Mesothelial cell of epicardium (in vitro differentiated cells): ENCODE data around the gene TACC3. TPM values are rescaled to one million over a fixed set of nuclear protein-coding genes. Genes with fewer than 3 reads are reported as not detected.

Source experiments
- DNase-seq, 2 experiments: peaks; one replicate each; pipeline ENCODE4 v3.0.0; 2021; ENCODE audit warnings: low spot score in 2 of 2; ENCODE audit not compliant: unreplicated experiment in 2 of 2
- H3K27ac Mint-ChIP-seq: 2 replicates; pipeline ENCODE4 v1.8.0; 2021; ENCODE audit warnings: mixed read lengths
- H3K27me3 Mint-ChIP-seq: 2 replicates; pipeline ENCODE4 v1.8.0; 2021; ENCODE audit warnings: low read depth, mixed read lengths
- H3K36me3 Mint-ChIP-seq: 2 replicates; pipeline ENCODE4 v1.8.0; 2021; ENCODE audit warnings: mixed read lengths
- H3K4me1 Mint-ChIP-seq: 2 replicates; pipeline ENCODE4 v1.8.0; 2021; ENCODE audit warnings: mixed read lengths
- H3K4me3 Mint-ChIP-seq: 2 replicates; pipeline ENCODE4 v1.8.0; 2021; ENCODE audit warnings: mild to moderate bottlenecking, moderate library complexity, mixed read lengths
- H3K9me3 Mint-ChIP-seq: 2 replicates; pipeline ENCODE4 v1.8.0; 2021; ENCODE audit warnings: mixed read lengths
- CTCF ChIP-seq: fragments of 200-600 bp; sonication (generic); IDR thresholded peaks from one replicate; pipeline ENCODE4 v1.5.0; 2021; ENCODE audit warnings: antibody characterized with exemption; ENCODE audit not compliant: unreplicated experiment
- total RNA-seq: library from RNA; stranded (reverse); gene quantifications from 3 replicates; pipeline ENCODE4 v1.2.1, GENCODE V29; 2021

TACC3 gene
- total RNA-seq, 1 donor from 2014 or later, result 45.3 TPM

- no peak overlapping the region for H3K4me3 Mint-ChIP-seq
- H3K36me3 Mint-ChIP-seq, result peaks cover 7% of the 10 kb centered on the region
- no peak overlapping the region for H3K27ac Mint-ChIP-seq
- peaks cover 2% of the 10 kb centered on the region for H3K27me3 Mint-ChIP-seq
- DNase-seq, result peak; percentile 86 to 92
- peak; percentile 90 for TF ChIP-seq CTCF
- no peaks in the 10 kb centered on the region for H3K9me3 Mint-ChIP-seq
- no peaks in the 10 kb centered on the region for H3K4me1 Mint-ChIP-seq
These were observed 27.2 kb downstream of the TACC3 start for GRCh38 chr4:1748465-1748995.

GRCh38 chr4:1749370-1749769 is 28.0 kb downstream of the TACC3 start:
- H3K4me1 Mint-ChIP-seq, result no peaks in the 10 kb centered on the region
- TF ChIP-seq CTCF, result no peak
- DNase-seq, result no peak
- H3K4me3 Mint-ChIP-seq, result no peak overlapping the region
- no peak overlapping the region for H3K27ac Mint-ChIP-seq
- no peaks in the 10 kb centered on the region for H3K9me3 Mint-ChIP-seq
- H3K27me3 Mint-ChIP-seq, result peaks cover 2% of the 10 kb centered on the region
- peaks cover 3% of the 10 kb centered on the region for H3K36me3 Mint-ChIP-seq

GRCh38 chr4:1749826-1750225 is 28.5 kb downstream of the TACC3 start:
- TF ChIP-seq CTCF, result no peak
- Mint-ChIP-seq H3K36me3 (peaks cover 2% of the 10 kb centered on the region), H3K4me1 (no peaks in the 10 kb centered on the region), H3K27ac (no peak overlapping the region), H3K4me3 (no peak overlapping the region), H3K27me3 (peaks cover 2% of the 10 kb centered on the region), H3K9me3 (no peaks in the 10 kb centered on the region)
- DNase-seq, result no peak

- TF ChIP-seq CTCF, result no peak
- peaks cover 2% of the 10 kb centered on the region for H3K27me3 Mint-ChIP-seq
- no peaks in the 10 kb centered on the region for H3K36me3 Mint-ChIP-seq
- H3K4me3 Mint-ChIP-seq, result no peak overlapping the region
- no peak overlapping the region for H3K27ac Mint-ChIP-seq
- H3K9me3 Mint-ChIP-seq, result no peaks in the 10 kb centered on the region
- H3K4me1 Mint-ChIP-seq, result no peaks in the 10 kb centered on the region
- no peak for DNase-seq
These were observed 29.2 kb downstream of the TACC3 start for GRCh38 chr4:1750381-1751154.

GRCh38 chr4:1751155-1751918 is 30.0 kb downstream of the TACC3 start:
- H3K4me3 Mint-ChIP-seq, result no peak overlapping the region
- no peak overlapping the region for H3K27ac Mint-ChIP-seq
- H3K9me3 Mint-ChIP-seq, result no peaks in the 10 kb centered on the region
- no peak for TF ChIP-seq CTCF
- DNase-seq, result no peak
- no peaks in the 10 kb centered on the region for H3K36me3 Mint-ChIP-seq
- peaks cover 2% of the 10 kb centered on the region for H3K27me3 Mint-ChIP-seq
- H3K4me1 Mint-ChIP-seq, result peaks cover 2% of the 10 kb centered on the region
